Measurements from ENCODE around the gene ART4.

ART4 gene

GRCh38 chr12:14843425-14843887 is at the start of gene ART4:
ART4 (minus strand) TSS chr12:14843526; CDS start chr12:14843113, 413 bp downstream.
- no peak for DNase-seq

GRCh38 chr12:14892726-14893505 is 49.6 kb upstream of the ART4 start:
- no peak for DNase-seq

- no peak for DNase-seq
Measured at GRCh38 chr12:14890701-14891100, 47.4 kb upstream of the ART4 start.

GRCh38 chr12:14886271-14886670 is 42.9 kb upstream of the ART4 start:
- no peak for DNase-seq

- DNase-seq: no peak
Measured at GRCh38 chr12:14885718-14886221, 42.4 kb upstream of the ART4 start, which contains the start of gene MGP. MGP (minus strand) TSS chr12:14885854; CDS start chr12:14885791, 63 bp downstream.

- DNase-seq: peak; percentile 76
Measured at GRCh38 chr12:14884458-14884878, 41.1 kb upstream of the ART4 start.

GRCh38 chr12:14883686-14884085 is 40.4 kb upstream of the ART4 start:
- DNase-seq: no peak

DNA sequence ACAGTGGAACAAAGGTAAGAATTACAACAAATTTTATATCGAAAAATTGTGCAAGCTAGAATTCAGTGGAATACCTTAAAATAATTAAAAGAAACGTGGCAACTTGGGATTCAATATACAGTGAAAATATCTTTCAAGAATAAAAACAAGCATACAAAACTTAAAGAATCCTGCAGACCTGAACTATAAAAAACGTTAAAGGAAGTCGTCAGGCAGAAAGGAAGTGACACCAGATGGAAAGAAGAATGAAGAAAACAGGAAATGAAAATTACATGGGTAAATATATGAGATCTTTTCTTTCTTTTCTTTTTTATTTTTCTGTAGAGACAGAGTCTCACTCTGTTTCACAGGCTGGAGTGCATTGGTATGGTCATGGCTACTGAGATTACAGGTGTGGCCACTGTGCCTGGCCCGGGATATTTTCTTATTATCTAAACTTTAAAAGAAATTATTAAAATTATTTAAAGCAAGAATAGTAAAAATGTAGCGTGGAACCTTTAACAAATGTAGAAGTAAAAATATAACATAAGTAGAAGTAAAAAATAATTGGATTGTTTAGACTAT is 37.6 kb upstream of the ART4 start:
- DNase-seq: no peak

DNA sequence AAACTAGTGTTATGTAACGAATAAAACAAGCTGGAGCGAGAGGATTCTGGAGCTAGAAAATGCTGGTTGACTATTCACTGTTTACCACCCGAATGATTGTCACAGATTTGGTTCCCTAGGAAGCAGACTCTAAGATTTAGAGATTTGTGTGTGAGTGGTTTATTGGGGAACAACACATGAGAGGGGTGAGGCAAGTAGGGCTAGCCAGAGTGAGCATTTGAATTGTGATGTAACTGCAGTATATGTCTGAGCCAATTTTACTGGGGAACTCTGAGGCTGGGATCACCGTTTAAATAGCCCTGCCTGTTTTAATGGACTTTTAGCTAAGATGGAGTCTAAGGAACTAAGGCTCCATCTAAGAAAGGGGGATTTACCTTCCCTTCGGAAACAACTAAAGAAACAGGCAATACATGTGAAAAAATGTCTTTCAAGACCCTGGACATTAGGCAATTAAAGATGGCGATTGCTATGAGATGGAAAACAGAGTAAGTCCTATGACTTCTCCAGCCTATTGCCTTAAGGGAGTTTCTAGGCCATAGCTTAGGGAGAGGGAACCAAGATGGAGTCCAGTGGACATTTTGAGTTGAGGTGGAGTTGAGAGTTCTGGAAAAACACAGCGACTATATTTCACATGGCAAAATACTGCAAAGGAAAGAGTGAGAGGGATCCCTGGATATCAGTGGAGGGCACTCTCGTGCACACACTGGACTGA is 36.1 kb upstream of the ART4 start:
- DNase-seq: no peak

GRCh38 chr12:14878488-14878887 is 35.2 kb upstream of the ART4 start:
- no peak for DNase-seq

GRCh38 chr12:14876833-14877232 is 33.5 kb upstream of the ART4 start:
- no peak for DNase-seq

DNA sequence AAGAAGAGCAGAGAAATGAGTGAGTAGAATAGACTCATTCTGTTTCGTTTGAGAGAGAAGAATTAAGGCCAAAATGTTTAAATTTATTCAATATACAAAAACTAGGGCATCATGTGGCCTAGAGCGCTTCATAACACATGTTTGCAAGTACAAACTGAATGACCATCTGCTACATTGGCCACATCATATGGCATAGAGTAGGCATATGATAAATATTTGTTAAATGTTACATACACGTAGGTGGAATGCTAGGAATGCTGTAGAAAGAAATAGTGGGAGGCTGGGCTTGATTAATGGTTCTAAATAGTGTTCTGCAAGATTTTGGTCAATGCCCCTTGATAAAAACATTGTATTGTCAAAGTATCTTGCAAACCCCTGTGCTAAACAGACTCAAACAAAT is 31.6 kb upstream of the ART4 start:
- DNase-seq: no peak

DNA sequence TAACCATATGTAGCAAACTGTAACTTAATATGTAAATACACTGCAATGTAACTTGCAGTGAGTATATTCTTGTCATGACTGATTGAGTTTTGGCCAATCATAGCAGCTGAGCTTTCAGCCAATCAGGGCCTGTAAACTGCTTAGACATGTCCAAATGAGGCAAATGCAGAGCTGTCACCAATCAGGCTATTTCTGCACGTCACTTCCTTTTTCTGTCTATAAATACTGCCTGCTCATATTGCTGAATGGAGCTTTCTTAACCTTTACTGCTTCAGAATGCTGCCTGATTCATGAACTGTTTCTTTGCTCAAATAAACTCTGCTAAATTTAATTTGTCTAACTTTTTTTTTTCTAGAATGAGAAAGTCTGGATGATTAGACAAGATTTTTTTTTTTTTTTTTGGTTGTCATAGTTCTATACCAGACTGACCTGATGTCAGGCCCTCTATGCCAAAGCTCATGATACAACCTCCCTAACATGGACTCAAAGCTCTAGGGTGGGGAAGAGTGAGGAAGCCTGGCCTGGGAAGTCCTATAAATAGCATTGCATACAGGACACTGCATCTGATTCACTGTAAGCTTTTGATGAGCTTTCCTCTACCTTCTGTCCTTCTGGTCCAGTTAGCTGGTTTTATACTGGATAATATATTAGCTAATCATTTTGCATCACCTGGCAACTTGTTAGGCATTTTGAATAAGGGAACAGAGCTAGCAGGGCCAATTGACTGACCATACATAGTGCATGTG is 30.3 kb upstream of the ART4 start:
- no peak for DNase-seq

DNA sequence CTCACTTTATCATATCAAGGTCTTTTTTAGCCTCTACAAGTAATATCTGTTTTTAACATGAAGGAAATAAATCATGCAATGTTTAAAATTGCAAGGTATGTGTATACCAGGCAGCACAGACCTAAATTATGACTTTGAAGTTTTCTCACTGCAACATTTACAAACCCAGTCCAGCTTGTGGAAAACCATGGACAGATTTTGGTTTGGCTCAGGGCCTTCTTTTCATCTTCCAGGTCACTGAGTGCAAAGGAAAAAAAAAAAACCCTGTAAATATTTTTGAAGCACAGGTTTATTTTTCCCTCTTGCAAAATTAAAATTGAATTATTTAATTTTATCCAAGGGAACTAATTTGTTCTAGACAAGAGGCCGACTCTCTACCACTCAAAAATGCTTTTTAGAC is 28.6 kb upstream of the ART4 start:
- DNase-seq: no peak

GRCh38 chr12:14871247-14871646 is 27.9 kb upstream of the ART4 start:
- no peak for DNase-seq

- DNase-seq: no peak
Measured at GRCh38 chr12:14868916-14869506, 25.7 kb upstream of the ART4 start.

DNA sequence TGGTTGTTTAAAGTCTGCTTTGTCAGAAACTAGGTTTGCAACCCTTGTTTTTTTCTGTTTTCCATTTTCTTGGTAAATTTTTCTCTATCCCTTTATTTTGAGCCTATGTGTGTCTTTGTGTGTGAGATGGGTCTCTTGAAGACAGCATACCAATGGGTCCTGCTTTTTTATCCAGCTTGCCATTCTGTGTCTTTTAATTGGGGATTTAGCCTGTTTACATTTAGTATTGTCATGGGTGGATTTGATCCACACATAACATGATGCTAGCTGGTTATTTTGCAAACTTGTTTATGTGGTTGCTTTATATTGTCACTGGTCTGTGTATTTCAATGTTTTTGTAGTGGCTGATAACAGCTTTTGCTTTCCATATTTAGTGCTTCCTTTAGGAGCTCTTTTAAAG is 17.2 kb upstream of the ART4 start:
- DNase-seq: no peak

GRCh38 chr12:14858513-14858912 is 15.2 kb upstream of the ART4 start:
- no peak for DNase-seq

DNA sequence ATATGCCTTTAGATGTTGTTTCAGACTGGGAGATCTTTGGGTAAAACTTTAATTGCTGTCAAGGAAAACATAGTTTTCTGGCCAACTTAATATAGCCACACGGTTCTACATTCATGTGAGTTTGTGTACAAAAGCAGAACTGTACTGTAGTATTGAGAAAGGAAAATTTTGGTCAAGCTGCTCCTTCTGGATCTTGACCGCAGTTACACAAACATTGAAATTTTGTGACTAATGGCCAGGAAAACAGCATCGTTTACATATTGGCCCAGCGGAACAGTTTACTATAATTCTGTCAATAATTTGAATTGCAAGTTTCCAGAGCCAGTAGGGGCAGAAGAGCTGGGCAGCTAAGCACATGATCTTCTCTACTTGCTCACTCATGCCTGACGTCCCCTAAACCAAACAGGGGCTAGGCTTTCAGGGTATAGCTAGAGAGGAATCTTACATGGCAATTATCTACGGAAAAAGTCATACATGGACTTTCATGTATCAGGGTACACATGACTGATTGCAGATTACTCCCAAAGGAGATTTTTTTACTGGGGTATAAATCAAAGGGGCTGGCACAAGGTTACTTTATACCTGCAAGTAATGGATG is 11.4 kb upstream of the ART4 start:
- no peak for DNase-seq

DNA sequence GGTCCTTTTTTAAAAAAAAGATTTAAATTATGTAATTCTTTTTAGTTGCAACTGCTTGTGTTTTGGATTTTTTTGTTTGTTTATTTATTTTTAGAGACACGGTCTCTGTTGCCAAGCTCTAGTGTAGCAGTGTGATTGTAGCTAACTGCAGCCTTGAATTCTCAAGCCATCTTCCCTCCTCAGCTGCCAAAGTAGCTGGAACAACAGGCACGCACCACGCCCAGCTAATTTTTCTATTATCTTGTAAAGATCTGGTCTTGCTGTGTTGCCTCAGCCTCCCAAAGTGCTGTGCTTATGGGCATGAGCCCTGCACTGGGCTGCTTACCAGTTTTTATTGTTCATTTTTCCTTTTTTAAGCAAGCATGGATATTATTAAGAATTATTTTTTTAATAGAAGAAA is 10.6 kb upstream of the ART4 start:
- no peak for DNase-seq

DNA sequence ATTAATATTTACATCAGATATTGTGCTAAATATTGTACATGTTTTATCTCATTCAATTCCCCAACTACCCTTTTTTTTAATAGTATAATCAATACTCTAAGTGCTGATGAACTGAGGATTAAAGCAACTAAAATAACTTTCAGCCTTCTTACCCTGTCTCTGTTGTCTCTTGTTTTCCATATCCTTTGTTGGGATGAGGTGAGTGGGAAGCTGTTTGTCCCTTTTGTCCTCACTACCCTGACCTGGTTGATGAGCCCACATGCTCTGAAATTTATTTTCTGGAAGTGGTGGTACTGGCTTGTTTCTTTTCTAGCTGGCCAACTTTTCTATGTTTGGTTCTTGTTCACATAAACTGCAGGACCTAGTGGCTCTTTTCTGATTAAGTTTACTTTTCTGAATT is 9.6 kb upstream of the ART4 start:
- DNase-seq: no peak

Measured in kidney glomerular epithelial cell (primary cell).